NAMALWA (cell line): ENCODE results near the gene SLCO3A1.

Experiments
- DNase-seq: peaks from one replicate; pipeline ENCODE4 v3.0.0-alpha.2; 2015; ENCODE audit warnings: low spot score

Gene SLCO3A1

DNA sequence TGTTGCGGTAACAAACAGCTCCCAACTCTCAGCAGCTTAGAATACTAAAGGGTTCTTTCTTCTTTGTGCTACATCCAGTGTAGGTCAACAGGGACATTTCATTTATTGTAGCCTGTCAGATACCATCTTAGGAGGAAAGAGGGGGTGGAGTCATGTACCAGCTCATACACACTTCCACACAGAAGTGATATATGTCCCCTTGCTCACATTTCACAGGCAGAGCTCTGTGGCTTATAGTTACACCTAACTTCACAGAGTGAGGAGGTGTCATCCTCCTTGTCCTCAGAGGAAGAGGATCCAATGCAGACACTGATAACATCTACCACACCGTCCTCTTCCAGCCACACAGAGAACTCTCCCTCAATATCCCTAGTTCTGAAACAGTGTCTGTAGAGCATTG, 247.2 kb downstream of the SLCO3A1 start:
- DNase-seq = no peak

DNA sequence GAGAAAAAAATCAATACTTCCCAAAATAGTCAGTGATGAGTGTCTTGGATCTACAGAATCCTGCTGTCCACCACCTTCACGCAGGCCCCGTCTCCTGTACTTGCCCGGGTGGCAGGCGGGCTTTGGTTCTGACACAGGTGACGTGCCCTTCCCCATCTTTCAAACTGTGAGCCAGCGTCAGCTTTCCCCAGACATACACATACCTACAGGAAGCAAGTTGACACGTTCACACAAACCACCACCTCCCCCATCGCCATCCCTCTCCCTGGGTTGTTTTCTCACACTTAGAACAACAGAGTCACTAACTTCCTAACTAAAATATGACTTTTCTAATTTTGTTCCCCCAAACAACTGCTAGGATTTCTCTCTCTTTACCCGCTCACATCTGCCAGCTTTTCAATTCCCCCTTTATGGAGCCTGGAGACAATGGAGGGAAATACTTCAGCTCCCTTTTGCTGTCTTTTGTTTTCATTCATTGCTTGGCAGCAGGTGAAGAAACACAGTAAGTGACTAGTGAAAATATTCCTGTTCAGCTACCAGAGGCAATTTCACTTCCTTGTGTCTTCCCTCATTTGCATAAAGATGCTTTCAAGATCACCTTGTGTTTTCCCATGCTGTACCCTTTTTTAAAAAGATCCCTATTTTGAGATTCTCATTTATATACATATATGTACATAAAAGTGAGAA, 248.3 kb downstream of the SLCO3A1 start:
- DNase-seq = no peak

DNA sequence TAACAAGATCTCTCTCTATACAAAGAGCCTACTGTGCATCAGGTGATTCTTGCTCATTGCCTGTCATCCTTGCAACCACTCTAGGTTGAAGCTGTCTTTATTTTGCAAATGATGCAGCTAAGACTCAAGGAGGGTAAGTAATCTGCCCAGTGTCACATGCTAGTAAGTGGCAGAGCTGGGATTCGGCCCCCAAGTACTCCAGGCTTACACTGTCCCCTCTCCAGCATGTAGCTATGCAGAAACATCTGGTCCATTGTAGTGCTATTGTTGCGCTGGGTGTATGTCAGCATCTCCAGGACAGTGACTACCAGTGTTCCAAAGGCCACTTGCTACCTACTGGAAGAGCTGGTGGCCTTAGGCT, 248.9 kb downstream of the SLCO3A1 start:
- DNase-seq = no peak

DNA sequence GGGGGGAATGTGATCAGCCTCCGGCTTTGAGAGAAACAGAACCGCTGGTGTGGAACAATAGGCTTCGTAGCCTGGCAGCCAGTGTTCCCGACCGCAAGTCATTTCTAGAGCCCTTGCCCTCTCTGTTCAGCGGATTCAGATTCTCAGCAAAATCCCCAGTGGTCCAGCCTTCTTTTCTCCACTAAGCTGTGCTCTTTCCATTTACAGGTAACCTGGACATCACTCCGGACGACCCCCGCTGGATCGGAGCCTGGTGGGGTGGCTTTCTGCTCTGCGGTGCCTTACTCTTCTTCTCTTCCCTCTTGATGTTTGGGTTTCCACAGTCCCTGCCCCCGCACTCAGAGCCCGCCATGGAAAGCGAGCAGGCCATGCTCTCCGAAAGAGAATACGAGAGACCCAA, 250.6 kb downstream of the SLCO3A1 start:
- DNase-seq = no peak

DNA sequence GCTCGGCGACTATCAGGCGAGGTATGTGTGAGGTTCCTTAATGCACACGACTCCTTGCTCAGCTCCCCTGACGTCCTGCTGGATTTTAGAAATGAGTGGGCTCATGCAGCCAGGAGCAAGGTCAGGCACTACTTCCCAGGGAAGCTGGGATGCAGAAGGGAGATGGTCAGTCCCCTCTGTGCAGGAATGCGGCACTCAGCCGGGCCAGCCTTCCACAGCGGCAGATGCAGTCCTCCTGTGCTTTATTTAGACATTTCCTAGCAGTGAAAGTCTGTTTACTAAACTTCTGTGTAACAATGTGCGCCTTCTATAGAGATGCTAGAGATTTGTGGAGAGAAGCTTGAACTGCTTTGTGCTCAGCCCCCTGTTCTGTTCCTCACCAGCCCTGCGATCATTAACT, 252.1 kb downstream of the SLCO3A1 start:
- no peak for DNase-seq

DNA sequence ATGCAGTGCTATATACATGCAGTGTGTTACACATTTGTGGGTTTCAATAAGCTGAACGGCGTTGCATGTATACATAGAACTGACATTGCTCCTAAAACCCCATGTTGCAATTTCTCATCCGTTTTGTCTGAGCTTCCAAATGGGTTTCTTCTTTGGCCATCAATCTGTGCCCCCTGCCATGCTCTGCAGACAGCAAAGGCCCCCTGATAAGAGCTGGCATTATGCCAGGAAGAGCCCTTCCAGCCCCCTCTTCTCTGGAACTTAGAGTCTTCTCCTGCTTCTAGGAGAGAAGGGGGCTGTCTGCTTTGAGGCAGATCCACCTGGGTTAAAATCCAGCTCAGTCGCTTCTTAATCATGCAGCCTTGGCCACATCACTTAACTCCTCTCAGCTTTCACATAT, 254.0 kb downstream of the SLCO3A1 start:
- DNase-seq = no peak

DNA sequence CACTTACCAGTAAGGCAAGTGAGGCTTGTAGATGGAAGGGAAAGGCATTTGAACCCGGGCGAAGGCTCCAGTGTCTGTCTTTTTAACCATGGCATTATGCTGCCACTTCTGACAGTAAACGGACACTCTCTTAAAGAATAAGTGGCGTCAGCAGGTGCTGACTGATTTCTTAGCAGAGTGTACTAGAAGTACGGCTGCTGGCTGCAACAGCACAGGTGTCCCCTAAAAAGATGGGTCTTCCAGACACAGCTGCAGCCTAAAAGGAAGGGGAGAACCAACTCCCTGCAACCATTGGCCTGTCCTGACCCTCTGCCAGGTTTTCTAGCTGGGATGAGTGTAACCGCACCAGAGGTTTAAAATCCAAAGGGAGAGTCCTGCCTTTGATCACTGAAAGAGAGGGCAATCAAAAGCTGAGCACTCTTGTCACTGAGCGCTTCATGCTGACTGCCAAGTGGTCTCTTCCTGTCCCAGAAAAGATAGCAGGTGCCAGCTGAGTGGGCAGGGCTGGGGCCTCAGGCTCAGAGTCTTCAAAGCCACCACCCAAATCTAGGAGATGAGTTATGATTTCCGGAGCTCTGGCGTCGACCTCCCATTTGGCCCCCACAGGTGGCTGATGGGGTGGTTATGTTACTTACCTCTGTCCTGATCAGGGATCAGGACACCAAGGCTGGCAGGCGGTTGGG, 255.8 kb downstream of the SLCO3A1 start:
- DNase-seq = no peak

DNA sequence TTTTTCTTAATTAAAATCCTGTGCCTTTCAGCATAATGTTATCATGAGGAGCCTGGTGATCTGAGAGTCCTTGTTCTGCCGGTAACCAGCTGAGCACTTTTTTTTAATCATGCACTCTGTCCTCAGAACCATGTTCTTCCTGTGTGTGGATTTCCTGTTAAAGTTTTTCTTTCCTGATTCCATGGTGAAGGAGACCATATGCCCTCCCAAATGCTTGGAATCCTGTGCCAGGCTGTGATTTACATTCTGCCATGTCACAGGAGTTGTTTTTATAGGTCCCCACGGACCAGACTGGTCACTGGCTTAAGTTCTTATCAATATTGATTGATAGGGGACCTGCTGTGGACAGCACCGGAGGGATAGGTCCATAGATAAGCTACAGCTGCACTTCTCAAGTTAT, 257.8 kb downstream of the SLCO3A1 start:
- DNase-seq = no peak

DNA sequence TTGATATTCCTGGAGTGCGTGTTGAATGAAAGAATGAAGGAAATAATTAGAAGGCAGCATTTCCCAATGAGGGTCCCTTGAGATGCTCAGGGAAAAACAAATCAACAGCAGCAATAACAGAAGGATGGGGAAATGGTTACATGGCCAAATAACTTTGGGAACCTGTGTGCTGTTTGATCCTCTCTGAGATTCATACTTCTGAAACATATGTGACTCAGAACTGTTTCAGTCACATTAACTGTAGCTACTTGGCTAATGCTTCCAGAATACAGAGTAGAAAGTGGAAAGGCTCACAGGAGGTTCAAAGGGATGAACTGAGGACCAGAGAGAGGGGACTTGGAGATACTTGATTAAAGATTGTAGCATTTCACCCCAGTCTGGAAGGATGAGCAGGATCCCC, 258.2 kb downstream of the SLCO3A1 start:
- DNase-seq = no peak

DNA sequence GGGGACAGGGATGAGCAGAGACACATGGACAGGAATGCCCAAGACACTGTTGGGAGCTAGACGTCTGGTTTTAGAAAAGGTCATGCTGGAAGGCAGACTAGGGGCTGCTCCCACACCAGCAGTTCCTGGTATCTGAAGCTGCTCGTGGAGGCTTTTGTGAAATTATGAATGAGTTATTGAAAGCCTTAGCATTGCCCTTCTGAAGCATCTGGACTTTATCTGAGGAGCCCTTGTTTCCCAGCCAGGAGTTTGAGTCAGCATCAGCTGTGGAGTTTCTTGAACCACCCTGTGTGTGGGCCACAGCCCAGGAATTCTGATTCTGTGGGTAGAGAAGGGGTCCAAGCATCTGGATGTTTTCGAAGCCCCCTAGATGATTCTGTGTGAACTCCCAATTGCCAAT, 258.7 kb downstream of the SLCO3A1 start:
- DNase-seq = no peak

DNA sequence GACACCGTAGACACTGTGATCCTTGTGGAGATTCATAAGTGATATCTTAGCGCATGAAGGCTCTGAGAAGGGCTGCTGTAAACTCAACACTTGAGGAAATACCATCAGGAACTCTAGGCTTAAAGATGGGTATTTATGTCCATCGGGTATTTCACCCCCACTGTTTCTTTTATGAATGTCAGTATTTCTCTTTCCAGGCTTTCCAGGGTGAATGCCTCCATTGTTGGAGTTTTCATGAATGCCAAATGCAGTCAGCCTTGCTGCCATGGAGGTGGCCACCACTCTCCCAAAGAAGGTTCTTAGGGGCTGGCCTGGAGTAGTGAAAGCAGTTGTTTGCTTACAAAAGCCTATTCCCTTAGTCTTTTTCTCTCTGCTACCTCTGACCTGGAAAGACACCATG, 259.2 kb downstream of the SLCO3A1 start:
- no peak for DNase-seq

DNA sequence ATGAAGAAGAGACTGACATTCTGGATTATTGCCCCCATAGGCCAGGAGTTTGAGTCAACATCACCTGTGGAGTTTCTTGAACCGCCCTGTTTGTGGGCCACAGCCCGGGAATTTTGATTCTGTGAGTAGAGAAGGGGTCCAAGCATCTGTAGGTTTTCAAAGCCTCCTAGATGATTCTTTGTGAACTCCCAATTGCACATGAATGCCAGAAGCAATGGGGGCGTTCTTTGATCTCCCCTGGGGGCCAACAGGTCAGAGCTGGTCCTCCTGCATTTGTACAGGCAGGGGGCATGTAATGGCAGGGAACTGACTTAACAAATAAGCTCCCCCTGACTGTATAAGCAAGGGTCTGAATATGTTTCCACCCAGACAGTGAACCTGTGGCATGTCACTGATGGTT, 260.3 kb downstream of the SLCO3A1 start:
- no peak for DNase-seq

DNA sequence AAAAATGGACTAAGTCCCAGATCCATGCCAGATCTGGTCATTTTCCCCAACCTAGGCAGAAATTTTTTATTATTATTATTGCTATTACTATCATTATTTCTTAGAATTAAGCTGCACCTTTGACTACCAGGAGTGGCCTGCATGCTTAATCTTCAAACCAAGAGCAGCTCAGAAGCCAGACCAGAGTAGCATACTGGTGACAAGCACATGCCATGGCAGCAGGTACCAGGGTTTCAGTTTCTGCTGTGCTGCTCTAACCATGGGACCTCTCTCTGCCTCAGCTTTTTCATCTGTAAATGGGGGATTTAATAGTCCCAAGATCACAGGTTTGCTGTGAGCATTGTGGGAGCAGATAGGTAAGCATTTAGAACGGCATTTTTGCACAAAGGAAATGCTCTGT, 262.3 kb downstream of the SLCO3A1 start:
- DNase-seq = no peak

DNA sequence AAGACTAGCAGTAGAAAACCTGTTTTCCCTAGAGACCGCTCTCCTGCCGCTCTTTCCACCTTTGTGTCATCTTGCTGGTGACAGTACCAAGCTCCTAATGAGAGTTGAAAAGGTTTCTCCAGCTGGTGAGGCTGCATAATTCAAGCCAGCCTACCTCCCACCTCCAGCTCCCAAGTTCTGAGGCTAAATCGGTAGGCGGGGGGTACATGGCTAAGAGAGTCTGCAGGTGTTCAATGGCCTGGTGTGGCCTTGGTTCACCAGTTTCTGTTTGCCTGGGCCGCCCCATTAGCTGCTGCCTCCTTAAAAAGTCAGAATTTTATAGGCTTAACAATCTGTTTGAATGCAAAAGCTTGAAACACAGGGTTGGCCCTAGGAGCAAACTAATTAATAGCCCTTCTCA, 262.8 kb downstream of the SLCO3A1 start:
- no peak for DNase-seq

DNA sequence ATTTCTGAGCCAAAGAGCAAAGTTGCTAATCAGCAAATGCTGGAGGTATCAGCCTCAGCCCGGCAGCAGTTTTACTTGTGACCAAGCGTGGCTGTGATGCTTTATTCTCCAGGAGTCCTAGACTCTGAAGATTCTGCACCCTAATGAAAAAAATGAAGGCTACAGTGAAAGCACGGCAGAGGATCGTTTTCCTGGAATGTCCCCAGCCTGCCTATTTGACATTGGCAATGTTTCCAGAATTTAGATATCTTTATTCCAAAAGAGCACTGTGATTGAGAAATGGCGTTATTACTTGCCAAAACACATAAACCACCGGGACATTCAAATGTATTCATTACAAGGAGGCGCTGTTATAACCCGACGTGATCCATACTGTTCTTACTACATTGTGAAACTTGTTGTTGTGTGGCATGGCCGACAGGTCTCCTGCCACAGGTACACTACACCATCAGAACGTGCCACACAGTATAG, 263.8 kb downstream of the SLCO3A1 start:
- DNase-seq = no peak

DNA sequence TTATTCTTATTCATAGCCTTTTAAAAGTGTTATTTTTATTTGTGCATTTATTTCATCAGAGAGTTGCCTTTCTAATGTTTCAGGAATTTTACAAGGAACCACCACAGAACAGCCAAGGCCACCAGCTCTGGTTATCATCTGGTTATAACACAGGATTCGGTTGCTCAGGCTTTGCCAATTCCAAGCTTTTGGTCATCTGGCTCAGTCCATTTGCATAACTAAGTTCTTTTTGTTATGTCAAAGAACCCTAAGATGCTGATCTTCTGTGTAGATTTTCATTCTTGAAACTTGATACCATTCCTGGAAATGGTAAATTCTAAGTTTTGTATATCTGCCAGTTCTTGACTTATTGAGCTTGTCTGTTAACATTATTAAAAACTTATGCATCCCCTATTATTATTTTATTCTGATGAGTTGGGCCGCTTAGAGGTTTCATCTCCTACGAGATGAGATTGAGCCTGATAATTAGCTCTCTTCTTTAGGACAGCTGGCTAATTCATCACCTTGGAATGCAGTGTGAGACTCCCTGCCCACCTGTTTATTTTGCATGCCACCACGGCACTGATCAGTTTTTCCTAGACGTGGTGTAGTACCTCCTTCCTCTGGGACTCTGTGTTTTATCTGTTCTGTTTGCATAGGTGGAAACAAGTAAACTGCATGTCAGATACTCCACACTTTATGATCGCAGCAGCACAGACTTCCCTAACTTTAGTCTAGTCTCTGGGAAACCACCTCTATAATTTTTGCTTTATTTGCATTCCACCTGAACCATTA, 264.8 kb downstream of the SLCO3A1 start:
- no peak for DNase-seq

DNA sequence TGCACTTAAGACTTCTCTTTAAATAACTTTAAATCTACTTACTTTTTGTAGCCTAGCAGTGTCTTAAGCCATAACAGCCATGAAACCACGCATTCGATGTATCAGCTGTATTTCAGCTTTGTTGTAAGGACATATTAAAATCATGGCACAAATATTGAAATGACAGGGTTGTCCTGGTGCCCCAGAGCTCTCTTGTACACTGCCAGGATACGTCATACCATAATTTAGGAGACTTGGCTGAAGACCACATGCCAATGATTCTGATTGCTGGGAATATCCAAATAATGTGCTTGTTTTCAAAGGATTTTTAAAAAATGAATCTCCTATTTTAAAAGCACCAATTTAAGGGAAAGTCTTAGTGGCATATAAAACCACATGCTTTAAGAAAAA, 265.4 kb downstream of the SLCO3A1 start:
- DNase-seq = no peak

DNA sequence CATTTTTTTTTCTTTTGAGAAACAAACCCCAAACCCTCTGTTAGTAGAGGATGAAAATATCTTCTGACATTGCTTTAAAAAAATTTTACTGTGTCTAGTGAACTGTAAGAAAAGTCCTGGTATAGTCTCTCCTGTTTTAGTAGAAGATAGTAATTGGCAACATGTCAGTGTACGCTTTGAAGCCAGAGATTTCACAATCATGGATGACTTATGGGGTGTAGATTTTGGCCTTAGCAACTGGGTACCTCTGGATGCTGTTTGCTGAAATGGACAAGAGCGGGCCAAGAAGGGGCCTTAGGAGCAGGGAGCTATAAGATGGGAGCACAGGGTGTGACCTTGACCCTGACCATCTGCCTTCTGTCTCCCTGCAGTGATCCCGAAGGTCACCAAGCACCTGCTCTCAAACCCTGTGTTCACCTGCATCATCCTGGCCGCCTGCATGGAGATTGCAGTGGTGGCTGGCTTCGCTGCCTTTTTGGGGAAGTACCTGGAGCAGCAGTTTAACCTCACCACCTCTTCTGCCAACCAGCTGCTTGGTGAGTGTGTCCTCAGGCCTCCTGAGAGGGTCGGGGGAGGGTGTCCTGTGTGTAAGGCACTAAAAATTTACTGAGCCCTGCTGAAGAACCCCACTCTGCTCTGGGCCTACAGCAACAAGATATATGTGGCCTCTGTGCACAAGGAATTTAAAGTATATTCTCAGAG, 266.7 kb downstream of the SLCO3A1 start:
- DNase-seq = no peak

DNA sequence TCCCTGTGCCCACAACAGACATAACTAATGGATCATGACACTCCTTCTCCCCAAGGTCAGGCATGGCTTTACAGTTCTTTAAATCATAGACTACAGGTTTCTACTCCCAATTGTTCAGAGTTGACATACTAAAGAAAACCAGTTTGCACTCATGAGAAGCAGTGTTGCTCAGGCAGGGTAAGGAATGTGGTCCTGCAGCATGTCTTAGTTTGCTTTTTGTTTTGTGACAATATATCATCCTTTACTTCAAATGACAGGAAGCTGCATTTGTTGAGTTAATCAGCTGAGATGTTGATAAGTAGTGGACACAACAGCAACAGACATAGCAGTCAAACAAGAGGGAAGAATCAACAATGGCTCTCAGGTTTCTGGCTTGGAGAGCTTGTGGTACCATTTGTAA, 267.5 kb downstream of the SLCO3A1 start:
- no peak for DNase-seq

DNA sequence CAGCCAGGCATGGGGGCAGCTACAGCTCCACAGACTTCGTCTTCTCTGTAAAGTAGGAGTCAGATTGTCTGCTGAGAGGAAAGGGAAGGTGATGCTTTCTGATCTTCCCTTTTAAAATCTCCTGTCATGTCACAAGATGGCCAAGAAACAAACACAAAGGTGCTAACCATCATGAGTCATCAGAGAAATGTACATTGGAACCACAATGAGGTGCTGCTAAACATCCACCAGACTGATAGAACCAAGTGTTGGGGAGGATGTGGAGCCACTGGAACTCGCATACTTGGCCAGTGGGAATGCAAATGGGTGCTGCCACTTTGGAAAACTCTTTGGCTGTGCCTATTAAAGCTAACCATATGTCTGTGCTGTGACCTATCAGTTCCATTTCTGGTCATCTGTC, 268.8 kb downstream of the SLCO3A1 start:
- no peak for DNase-seq

DNA sequence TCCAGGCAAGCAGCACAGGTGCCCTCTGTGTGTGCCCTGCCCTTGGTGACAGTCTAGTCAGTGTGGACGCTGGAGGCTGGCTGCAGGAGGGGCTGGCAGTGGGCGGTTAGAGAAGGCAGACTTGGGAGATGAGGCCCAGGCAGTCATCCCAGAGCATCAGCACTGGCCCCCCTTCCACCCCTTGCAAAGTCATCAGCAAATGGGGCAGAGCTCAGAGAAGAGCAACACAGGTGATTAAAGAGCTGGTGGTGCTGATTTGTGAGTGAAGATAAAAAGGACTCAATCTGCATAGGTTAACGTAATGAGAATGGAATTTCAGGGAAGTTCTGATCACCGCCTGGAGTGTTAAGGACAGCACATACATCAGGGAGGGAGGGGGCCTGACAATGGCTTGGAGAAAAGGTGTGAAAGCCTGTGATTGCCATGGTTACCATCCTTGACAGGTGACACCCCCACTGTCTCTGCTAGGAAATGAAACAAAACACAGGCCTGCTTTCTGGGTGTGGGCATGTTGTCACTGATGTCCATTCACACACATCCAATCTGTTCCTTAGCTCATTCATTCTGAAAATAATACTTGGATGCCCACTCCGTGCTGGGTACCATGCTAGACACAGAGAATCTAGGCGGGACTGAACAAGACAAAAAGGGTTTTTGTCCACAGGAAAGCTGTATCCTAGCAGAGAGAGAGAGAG, 270.6 kb downstream of the SLCO3A1 start:
- no peak for DNase-seq

DNA sequence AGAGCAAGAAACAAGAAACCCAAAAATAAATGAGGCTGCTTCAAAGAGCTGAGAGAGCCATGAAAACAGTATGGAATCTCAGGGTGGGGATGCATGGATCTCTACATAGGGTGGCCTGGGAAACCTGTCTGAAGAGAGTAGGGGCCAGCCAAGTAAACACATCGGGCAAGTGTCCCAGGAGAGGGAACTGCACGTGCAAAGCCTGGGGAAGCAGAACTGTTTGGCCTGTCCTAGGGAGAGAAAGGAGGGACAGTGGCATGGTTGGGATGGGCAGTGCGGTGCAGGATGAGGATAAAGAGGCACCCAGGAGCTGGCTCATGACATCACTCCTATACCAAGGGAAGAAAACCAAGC, 271.1 kb downstream of the SLCO3A1 start:
- no peak for DNase-seq
